Hippocampal formation (tissue), 2 donors: Measurements from ENCODE around the gene SCIN.
A peak's percentile ranks its signal among the peaks of the same experiment; 100 is the strongest.
"Not testable (repeated sequence)": the region's sequence is repeated elsewhere in the genome, so short reads cannot be mapped to it uniquely, and the experiment has no call there.

Source experiments
- DNase-seq, 2 donors: peaks; one replicate each; lab custom pipeline; 2025; lab: John Stamatoyannopoulos, UW

SCIN gene

GRCh38 chr7:12570534-12571461 is at the start of gene SCIN:
Gene SCIN (plus strand): TSS chr7:12570720. CDS start chr7:12570787, 67 bp downstream.
- peak in 1 of 2 donors; percentile 31 for DNase-seq

- peak in 1 of 2 donors; percentile 49 for DNase-seq
Measured at GRCh38 chr7:12524794-12525386, 45.6 kb upstream of the SCIN start.

GRCh38 chr7:12526693-12527092 is 43.8 kb upstream of the SCIN start:
- DNase-seq = not testable (repeated sequence)

GRCh38 chr7:12527670-12528069 is 42.9 kb upstream of the SCIN start:
- not testable (repeated sequence) for DNase-seq

GRCh38 chr7:12529971-12530710 is 40.4 kb upstream of the SCIN start:
- no peak for DNase-seq

- no peak for DNase-seq
Measured at GRCh38 chr7:12531784-12532183, 38.7 kb upstream of the SCIN start.

- DNase-seq = no peak
Measured at GRCh38 chr7:12534046-12534445, 36.5 kb upstream of the SCIN start.

GRCh38 chr7:12539681-12540080 is 30.8 kb upstream of the SCIN start:
- no peak for DNase-seq

- no peak for DNase-seq
Measured at GRCh38 chr7:12540850-12541249, 29.7 kb upstream of the SCIN start.

GRCh38 chr7:12543586-12543985 is 26.9 kb upstream of the SCIN start:
- no peak for DNase-seq

GRCh38 chr7:12549106-12549505 is 21.4 kb upstream of the SCIN start:
- no peak for DNase-seq

GRCh38 chr7:12550956-12551355 is 19.6 kb upstream of the SCIN start:
- DNase-seq = no peak

- no peak for DNase-seq
Measured at GRCh38 chr7:12552876-12553275, 17.6 kb upstream of the SCIN start.

GRCh38 chr7:12553416-12553815 is 17.1 kb upstream of the SCIN start:
- DNase-seq = no peak

- no peak for DNase-seq
Measured at GRCh38 chr7:12554351-12554750, 16.2 kb upstream of the SCIN start.

GRCh38 chr7:12554872-12555271 is 15.6 kb upstream of the SCIN start:
- DNase-seq = no peak

- DNase-seq = not testable (repeated sequence)
Measured at GRCh38 chr7:12555695-12556094, 14.8 kb upstream of the SCIN start.

GRCh38 chr7:12556139-12556792 is 14.3 kb upstream of the SCIN start:
- DNase-seq = not testable (repeated sequence)

- no peak for DNase-seq
Measured at GRCh38 chr7:12557282-12557681, 13.2 kb upstream of the SCIN start.

GRCh38 chr7:12564996-12565764 is 5.3 kb upstream of the SCIN start:
- no peak for DNase-seq

GRCh38 chr7:12565873-12566272 is 4.6 kb upstream of the SCIN start:
- DNase-seq = no peak
